Testis (tissue), 3 donors: ENCODE data around the gene SRRM1. TPM values are rescaled to one million over a fixed set of nuclear protein-coding genes. Genes with fewer than 3 reads are reported as not detected.
"Not testable (repeated sequence)": the region's sequence is repeated elsewhere in the genome, so short reads cannot be mapped to it uniquely, and the experiment has no call there.

ENCODE experiments used
- DNase-seq: peaks from one replicate; pipeline ENCODE4 v3.0.0-alpha.2; 2019
- H3K27ac ChIP-seq, 2 donors: fragments of 200-600 bp; sonication (generic); one replicate each; pipeline ENCODE4 v1.5.1; 2019
- H3K27me3 ChIP-seq: fragments of 200-600 bp; sonication (generic); one replicate; pipeline ENCODE4 v1.5.1; 2019
- H3K36me3 ChIP-seq: fragments of 200-600 bp; sonication (generic); one replicate; pipeline ENCODE4 v1.5.1; 2017; ENCODE audit warnings: low read depth; ENCODE audit errors: missing control alignments
- H3K4me1 ChIP-seq: fragments of 200-600 bp; sonication (generic); one replicate; pipeline ENCODE4 v1.5.1; 2019
- H3K4me3 ChIP-seq, 2 donors: fragments of 200-600 bp; sonication (generic); one replicate each; pipeline ENCODE4 v1.5.1; 2017 to 2019
- H3K9me3 ChIP-seq: fragments of 200-600 bp; sonication (generic); one replicate; pipeline ENCODE4 v1.5.1; 2017
- CTCF ChIP-seq, 3 experiments: fragments of 450-650 bp in 2 of 3; fragments of 200-600 bp in 1 of 3; sonication (generic) in 1 of 3; IDR thresholded peaks; one replicate each; pipeline ENCODE4 v1.5.1; 2016 to 2019; ENCODE audit warnings: antibody characterized with exemption in 3 of 3, mild to moderate bottlenecking in 2 of 3, moderate library complexity in 1 of 3
- POLR2A ChIP-seq: fragments of 450-650 bp; IDR thresholded peaks from one replicate; pipeline ENCODE4 v1.6.1; 2017; ENCODE audit warnings: antibody characterized with exemption, mild to moderate bottlenecking, moderate library complexity
- WGBS, 2 donors: methylation state at CpG; one replicate each; pipeline ENCODE4 v1.1.5; 2018; 5-methylcytosine and 5-hydroxymethylcytosine counted together
- intact Hi-C: fragments of 100-400 bp; cut with DNase I; formaldehyde crosslinking; loops from one replicate; pipeline ENCODE4 v1.15.1; 2023; ENCODE audit warnings: low total_unique reads
- polyA plus RNA-seq: library from polyadenylated mRNA; stranded (reverse); fragments of 350-450 nt; fragmentation: Illumina TruSeq; extraction: RNeasy Lipid Tissue Mini Kit (QIAGEN cat#74804); gene quantifications from one replicate; pipeline ENCODE4 v1.2.3, GENCODE V29; 2014; ENCODE audit warnings: low read depth, low replicate concordance; ENCODE audit not compliant: insufficient read depth
- total RNA-seq, 2 donors: library from RNA; depleted of rRNA; stranded (reverse); fragments of >200 nt; gene quantifications; one replicate each; pipeline ENCODE4 v1.2.3, GENCODE V29; 2016

SRRM1 gene
- total and polyA plus RNA-seq, 3 donors from 2014 or later, result 91.0 to 235 (median 193) TPM

- Histone ChIP-seq H3K4me1 (peaks cover 7% of the 10 kb centered on the region), H3K9me3 (no peaks in the 10 kb centered on the region), H3K27ac (no peak overlapping the region), H3K36me3 (no peaks in the 10 kb centered on the region), H3K4me3 (no peak overlapping the region), H3K27me3 (no peaks in the 10 kb centered on the region)
- intact Hi-C loops, result no loop called here
- DNase-seq, result no peak
- 30 to 39% methylated on average over 1 of the region's 1 CpG for WGBS, 2 donors
- TF ChIP-seq CTCF (IDR thresholded peaks at IDR 0.05) (no peak), POLR2A (no peak)
These were observed 17.0 kb downstream of the SRRM1 start for GRCh38 chr1:24659993-24660665.

GRCh38 chr1:24664507-24665033 is 21.5 kb downstream of the SRRM1 start:
- Histone ChIP-seq H3K4me1 (peaks cover 8% of the 10 kb centered on the region), H3K4me3 (no peak overlapping the region), H3K27ac (peak overlapping the region in 1 of 2 donors; percentile 39), H3K27me3 (no peaks in the 10 kb centered on the region), H3K9me3 (no peaks in the 10 kb centered on the region), H3K36me3 (no peaks in the 10 kb centered on the region)
- TF ChIP-seq CTCF (IDR thresholded peaks at IDR 0.05) (no peak), POLR2A (no peak)
- intact Hi-C loops, result no loop called here
- WGBS, 2 donors, result 59 to 64% methylated on average over 2 of the region's 2 CpGs
- no peak for DNase-seq

- no peak overlapping the region for H3K27ac ChIP-seq
- intact Hi-C loops, result no loop called here
- no peaks in the 10 kb centered on the region for H3K36me3 ChIP-seq
- WGBS, 2 donors, result 78 to 89% methylated on average over 11 of the region's 11 CpGs
- DNase-seq, result no peak
- TF ChIP-seq CTCF (IDR thresholded peaks at IDR 0.05) (no peak), POLR2A (no peak)
- no peaks in the 10 kb centered on the region for H3K27me3 ChIP-seq
- no peaks in the 10 kb centered on the region for H3K9me3 ChIP-seq
- no peak overlapping the region for H3K4me3 ChIP-seq
- H3K4me1 ChIP-seq, result peaks cover 8% of the 10 kb centered on the region
These were observed 23.7 kb downstream of the SRRM1 start for GRCh38 chr1:24666794-24667193.

- H3K27ac ChIP-seq, DNase-seq, intact Hi-C loops, H3K27me3 ChIP-seq, H3K9me3 ChIP-seq, H3K36me3 ChIP-seq, H3K4me1 ChIP-seq, H3K4me3 ChIP-seq: not testable (repeated sequence)
- WGBS, 2 donors, result 90 to 94% methylated on average over 4 of the region's 4 CpGs
These were observed 28.3 kb downstream of the SRRM1 start for GRCh38 chr1:24671372-24671771.

- H3K36me3 ChIP-seq, H3K27me3 ChIP-seq, H3K4me3 ChIP-seq, H3K27ac ChIP-seq, intact Hi-C loops, H3K4me1 ChIP-seq, DNase-seq, H3K9me3 ChIP-seq: not testable (repeated sequence)
- WGBS, 2 donors, result 64 to 70% methylated on average over 1 of the region's 1 CpG
These were observed 29.6 kb downstream of the SRRM1 start for GRCh38 chr1:24672686-24673085.

GRCh38 chr1:24673341-24673740 is 30.2 kb downstream of the SRRM1 start:
- H3K27ac ChIP-seq, result no peak overlapping the region
- H3K36me3 ChIP-seq, result no peaks in the 10 kb centered on the region
- no peaks in the 10 kb centered on the region for H3K27me3 ChIP-seq
- intact Hi-C loops, result no loop called here
- H3K9me3 ChIP-seq, result no peaks in the 10 kb centered on the region
- TF ChIP-seq POLR2A (no peak), CTCF (IDR thresholded peaks at IDR 0.05) (no peak)
- no peaks in the 10 kb centered on the region for H3K4me1 ChIP-seq
- H3K4me3 ChIP-seq, result no peak overlapping the region
- 96 to 97% methylated on average over 6 of the region's 6 CpGs for WGBS, 2 donors
- DNase-seq, result no peak

GRCh38 chr1:24678421-24678820 is 35.3 kb downstream of the SRRM1 start:
- H3K4me1 ChIP-seq, H3K9me3 ChIP-seq, H3K27ac ChIP-seq, H3K27me3 ChIP-seq, H3K4me3 ChIP-seq, intact Hi-C loops, H3K36me3 ChIP-seq: not testable (repeated sequence)
- 98 to 99% methylated on average over 3 of the region's 3 CpGs for WGBS, 2 donors
- peak; percentile 7 for DNase-seq
